Measurements from ENCODE around the gene APBA1. TPM values are rescaled to one million over a fixed set of nuclear protein-coding genes. Genes with fewer than 3 reads are reported as not detected.
"Not testable (repeated sequence)": the region's sequence is repeated elsewhere in the genome, so short reads cannot be mapped to it uniquely, and the experiment has no call there.

APBA1 gene
- total RNA-seq, 2 donors from 2014 or later = 6.8 to 9.5 TPM

- no peak overlapping the region for H3K4me3 ChIP-seq
- peak overlapping the region in 1 of 2 donors; percentile 23 for H3K27ac ChIP-seq
- no peaks in the 10 kb centered on the region for H3K27me3 ChIP-seq (replicated peaks; ENCODE audit: insufficient read depth)
- no peak for TF ChIP-seq CTCF (IDR thresholded peaks at IDR 0.05)
- DNase-seq (ENCODE audit: low spot score) (no peak), ATAC-seq (ENCODE audit: insufficient number of reproducible peaks, low FRiP score, low read depth) (no peak)
- peaks cover 6 to 12% of the 10 kb centered on the region in 2 donors for H3K4me1 ChIP-seq (ENCODE audit: control insufficient read depth in 1 of 2, low read depth in 2 of 2)
- H3K9me3 ChIP-seq = no peaks in the 10 kb centered on the region
- no peaks in the 10 kb centered on the region for H3K36me3 ChIP-seq
Measured at GRCh38 chr9:69599232-69599971, 72.8 kb downstream of the APBA1 start.

GRCh38 chr9:69596906-69597305 lies 75.3 kb downstream of the APBA1 start:
- ATAC-seq (ENCODE audit: insufficient number of reproducible peaks, low FRiP score, low read depth); H3K4me3 ChIP-seq: not testable (repeated sequence)

GRCh38 chr9:69594180-69594579 lies 78.0 kb downstream of the APBA1 start:
- ATAC-seq (ENCODE audit: insufficient number of reproducible peaks, low FRiP score, low read depth) = no peak
- H3K27me3 ChIP-seq (replicated peaks; ENCODE audit: insufficient read depth) = no peaks in the 10 kb centered on the region
- no peak overlapping the region for H3K4me3 ChIP-seq

More at GRCh38 chr9:69596906-69597305, 75.3 kb downstream of the APBA1 start:
- H3K4me1 ChIP-seq (ENCODE audit: control insufficient read depth in 1 of 2, low read depth in 2 of 2) = peaks cover 6 to 15% of the 10 kb centered on the region in 2 donors
- not testable (repeated sequence) for H3K27me3 ChIP-seq (replicated peaks; ENCODE audit: insufficient read depth); DNase-seq (ENCODE audit: low spot score); H3K9me3 ChIP-seq; H3K27ac ChIP-seq; H3K36me3 ChIP-seq

GRCh38 chr9:69593756-69594155 lies 78.4 kb downstream of the APBA1 start:
- Histone ChIP-seq H3K27me3 (replicated peaks; ENCODE audit: insufficient read depth) (no peaks in the 10 kb centered on the region), H3K9me3 (no peaks in the 10 kb centered on the region), H3K4me1 (ENCODE audit: control insufficient read depth in 1 of 2, low read depth in 2 of 2) (peaks cover 3 to 6% of the 10 kb centered on the region in 2 donors), H3K36me3 (no peaks in the 10 kb centered on the region), H3K4me3 (no peak overlapping the region), H3K27ac (no peak overlapping the region)
- ATAC-seq (ENCODE audit: insufficient number of reproducible peaks, low FRiP score, low read depth) = no peak
- no peak for TF ChIP-seq CTCF (IDR thresholded peaks at IDR 0.05)
- no peak for DNase-seq (ENCODE audit: low spot score)

More at GRCh38 chr9:69594180-69594579, 78.0 kb downstream of the APBA1 start:
- Histone ChIP-seq H3K4me1 (ENCODE audit: control insufficient read depth in 1 of 2, low read depth in 2 of 2) (peaks cover 3 to 6% of the 10 kb centered on the region in 2 donors), H3K36me3 (no peaks in the 10 kb centered on the region), H3K9me3 (no peaks in the 10 kb centered on the region), H3K27ac (no peak overlapping the region)
- no peak for TF ChIP-seq CTCF (IDR thresholded peaks at IDR 0.05)
- no peak for DNase-seq (ENCODE audit: low spot score)

- TF ChIP-seq CTCF (IDR thresholded peaks at IDR 0.05) = no peak
- DNase-seq (ENCODE audit: low spot score) (no peak), ATAC-seq (ENCODE audit: insufficient number of reproducible peaks, low FRiP score, low read depth) (no peak)
- Histone ChIP-seq H3K27me3 (replicated peaks; ENCODE audit: insufficient read depth) (no peaks in the 10 kb centered on the region), H3K4me1 (ENCODE audit: control insufficient read depth in 1 of 2, low read depth in 2 of 2) (peaks cover 3 to 6% of the 10 kb centered on the region in 2 donors), H3K9me3 (no peaks in the 10 kb centered on the region), H3K27ac (no peak overlapping the region), H3K4me3 (no peak overlapping the region), H3K36me3 (no peaks in the 10 kb centered on the region)
Measured at GRCh38 chr9:69593301-69593700, 78.9 kb downstream of the APBA1 start.
